Upper lobe of left lung (tissue), 4 donors: ENCODE results near the gene CAMK1D.

Source experiments
- CTCF ChIP-seq, 6 experiments: fragments of 450-650 bp in 4 of 6; fragments of 200-600 bp in 2 of 6; sonication (generic) in 2 of 6; IDR thresholded peaks; one replicate each; pipeline ENCODE4 v1.5.1; 2016 to 2019; ENCODE audit warnings: antibody characterized with exemption in 6 of 6
- POLR2A ChIP-seq, 4 donors: fragments of 450-650 bp; IDR thresholded peaks; one replicate each; pipeline ENCODE4 v1.5.1; 2016 to 2017; ENCODE audit warnings: antibody characterized with exemption in 4 of 4, mild to moderate bottlenecking in 2 of 4
- POLR2AphosphoS5 ChIP-seq, 2 donors: sonication (generic); formaldehyde crosslinking; IDR thresholded peaks; one replicate each; pipeline ENCODE4 v1.5.1; 2017; ENCODE audit warnings: antibody characterized with exemption in 2 of 2

- no peak for TF ChIP-seq POLR2A (IDR thresholded peaks at IDR 0.05)
- no peak for TF ChIP-seq CTCF (IDR thresholded peaks at IDR 0.05)
- no peak for TF ChIP-seq POLR2AphosphoS5 (IDR thresholded peaks at IDR 0.05)
Measured at GRCh38 chr10:12376211-12376610, 26.9 kb downstream of the CAMK1D start.
